GM18507 (cell line): Measurements from ENCODE around the gene ZFP1.
"Not testable (repeated sequence)": the region's sequence is repeated elsewhere in the genome, so short reads cannot be mapped to it uniquely, and the experiment has no call there.

Experiments
- DNase-seq: peaks from one replicate; pipeline ENCODE4 v3.0.0; 2011; ENCODE audit warnings: low read depth; ENCODE audit not compliant: insufficient read length; ENCODE audit errors: extremely low spot score
- FAIRE-seq: peaks from 2 replicates; lab custom pipeline; 2011; peaks lifted over from hg19 to GRCh38; lab: Jason Lieb, UNC

The ZFP1 gene

DNA sequence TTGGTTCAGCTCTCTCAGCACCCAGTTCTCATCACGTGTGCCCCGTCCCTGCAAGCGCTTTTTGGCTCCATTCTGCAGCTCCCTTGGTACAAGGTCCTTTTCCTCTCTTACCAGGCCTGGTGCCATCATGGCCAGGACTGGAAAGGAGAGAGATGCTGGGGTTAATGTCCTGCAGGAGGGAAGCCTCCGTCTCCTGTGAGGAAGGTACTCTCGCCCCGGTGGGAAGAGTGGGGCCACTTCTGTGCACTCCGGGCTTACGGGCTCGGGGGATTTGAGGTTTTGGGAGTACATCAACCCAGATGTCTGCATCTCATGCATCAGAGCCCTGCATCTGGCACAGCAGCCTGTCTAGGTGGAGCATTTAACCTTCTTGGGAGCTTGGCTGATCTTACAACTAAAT lies 48.5 kb downstream of the ZFP1 start:
- FAIRE-seq (no peak), DNase-seq (no peak)

DNA sequence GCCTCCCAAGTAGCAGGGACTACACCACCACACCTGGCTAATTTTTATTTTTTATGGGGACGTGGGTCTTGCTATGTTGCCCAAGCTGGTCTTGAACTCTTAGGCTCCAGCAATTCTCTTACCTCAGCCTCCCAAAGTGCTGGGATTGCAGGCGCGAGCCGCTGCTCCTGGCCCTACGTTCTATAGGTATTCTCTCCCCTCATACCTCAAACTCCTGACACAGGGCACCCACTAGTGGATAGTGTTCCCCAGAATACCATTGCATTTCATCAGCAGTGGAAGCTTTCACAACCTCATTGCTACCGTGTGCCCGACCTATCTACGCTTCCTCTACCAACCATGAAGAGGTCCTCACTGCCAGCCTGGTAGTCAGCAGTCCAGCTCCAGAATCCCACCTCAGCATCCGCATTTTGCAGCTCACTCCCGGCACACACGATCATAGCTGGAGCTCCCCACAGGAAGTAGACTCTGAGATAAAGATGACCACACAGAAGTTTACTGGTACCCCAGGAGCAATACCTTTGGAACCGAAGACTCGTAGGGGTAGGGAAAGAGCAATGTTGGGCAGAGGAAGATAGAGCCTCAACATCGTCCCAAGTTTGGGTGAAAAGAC lies 49.3 kb downstream of the ZFP1 start:
- DNase-seq (no peak), FAIRE-seq (no peak)

DNA sequence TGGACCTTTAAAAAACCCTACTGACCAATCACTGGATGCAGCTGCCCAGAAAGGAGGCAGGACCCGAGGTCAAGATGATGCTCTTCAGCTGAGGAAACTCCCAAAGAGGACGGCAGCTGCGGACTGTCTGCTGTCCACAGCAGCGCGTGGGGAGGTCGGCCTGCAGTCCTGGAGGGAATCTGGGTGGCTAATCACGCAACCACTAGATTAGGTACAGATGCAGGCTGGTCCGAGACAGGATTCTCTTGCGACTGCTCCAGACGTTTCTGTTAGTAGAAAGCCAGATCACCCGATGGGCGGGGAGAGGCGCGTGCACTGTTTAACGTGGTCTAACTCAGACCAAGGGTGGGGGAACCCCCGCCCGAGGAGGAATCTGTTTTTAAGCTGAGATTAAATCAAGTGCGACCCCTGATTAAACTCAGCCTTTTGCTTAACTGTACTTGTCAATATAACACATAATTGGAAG lies 49.8 kb downstream of the ZFP1 start:
- DNase-seq (no peak), FAIRE-seq (no peak)

- DNase-seq (no peak), FAIRE-seq (no peak)
These were observed 53.8 kb downstream of the ZFP1 start for GRCh38 chr16:75202069-75202590.

GRCh38 chr16:75203096-75203495 lies 54.8 kb downstream of the ZFP1 start:
- DNase-seq: no peak
- FAIRE-seq: no peak

- no peak for FAIRE-seq
These were observed 55.5 kb downstream of the ZFP1 start for GRCh38 chr16:75203667-75204409.

GRCh38 chr16:75204410-75204758 lies 56.1 kb downstream of the ZFP1 start:
- DNase-seq (no peak), FAIRE-seq (no peak)

More at GRCh38 chr16:75203667-75204409, 55.5 kb downstream of the ZFP1 start:
- DNase-seq: no peak

DNA sequence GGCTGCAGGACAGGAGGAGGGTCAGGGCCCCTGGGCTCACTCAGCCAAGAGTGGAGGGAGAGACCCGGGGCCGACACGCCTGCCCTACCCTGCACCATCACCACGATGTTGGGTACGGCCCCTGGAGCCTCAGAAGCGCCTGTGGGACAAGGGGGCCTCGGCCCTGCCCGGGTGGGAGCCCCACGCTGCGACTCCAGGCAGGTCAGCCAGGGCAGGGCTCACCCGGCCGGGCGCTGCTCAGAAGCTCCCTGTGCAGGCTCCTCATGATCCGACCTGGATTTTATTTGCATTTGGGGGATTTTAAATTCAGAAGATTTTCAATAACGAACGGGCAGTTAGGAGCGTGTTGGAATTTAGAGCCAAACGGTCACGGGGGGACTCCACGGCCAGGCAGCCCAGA lies 56.6 kb downstream of the ZFP1 start:
- not testable (repeated sequence) for DNase-seq, FAIRE-seq

GRCh38 chr16:75205438-75205837 lies 57.1 kb downstream of the ZFP1 start:
- FAIRE-seq, DNase-seq: not testable (repeated sequence)

GRCh38 chr16:75205961-75206748 lies 57.8 kb downstream of the ZFP1 start:
- not testable (repeated sequence) for FAIRE-seq

GRCh38 chr16:75206749-75207451 lies 58.6 kb downstream of the ZFP1 start, which contains the start of gene CTRB2:
CTRB2 (minus strand) TSS chr16:75207161; CDS start chr16:75207141, 20 bp downstream.
- no peak for FAIRE-seq
- no peak for DNase-seq

More at GRCh38 chr16:75205961-75206748, 57.8 kb downstream of the ZFP1 start:
- not testable (repeated sequence) for DNase-seq

GRCh38 chr16:75207831-75208230 lies 59.5 kb downstream of the ZFP1 start:
- DNase-seq: no peak
- FAIRE-seq: no peak

- FAIRE-seq (no peak), DNase-seq (no peak)
These were observed 60.0 kb downstream of the ZFP1 start for GRCh38 chr16:75208242-75208825.

DNA sequence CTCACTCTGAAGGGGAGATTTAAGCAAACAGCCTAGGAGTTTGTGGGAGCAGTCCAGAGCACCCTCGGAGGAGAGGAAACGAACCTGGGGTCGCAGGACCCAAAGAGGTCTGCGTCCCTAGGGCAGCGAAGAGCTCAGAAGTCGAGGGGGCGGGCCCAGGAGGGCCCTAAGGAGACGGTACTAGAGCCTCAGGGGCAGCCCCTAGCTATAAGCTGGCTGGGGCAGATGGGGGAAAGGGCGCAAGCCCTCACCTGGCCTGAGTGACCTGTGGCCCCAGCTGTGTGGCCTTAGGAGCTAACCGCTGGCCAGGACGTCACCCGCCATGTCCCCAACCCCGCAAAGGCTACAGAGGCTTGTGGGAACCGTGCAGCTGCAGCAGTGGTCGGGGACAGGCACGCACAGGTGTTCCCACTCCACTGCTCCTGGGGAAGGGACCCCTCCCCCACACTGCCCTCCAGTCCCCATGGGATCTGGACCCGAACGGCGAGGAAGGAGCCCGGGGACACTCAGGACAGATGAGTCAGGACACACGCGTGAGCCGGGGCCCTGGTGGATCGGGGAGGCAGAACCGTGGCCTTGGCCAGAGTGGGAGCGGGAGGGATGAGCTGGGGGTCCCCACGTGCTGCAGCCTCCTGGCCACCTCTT lies 60.7 kb downstream of the ZFP1 start:
- no peak for DNase-seq
- no peak for FAIRE-seq

GRCh38 chr16:75209514-75209913 lies 61.2 kb downstream of the ZFP1 start:
- FAIRE-seq, DNase-seq: not testable (repeated sequence)

DNA sequence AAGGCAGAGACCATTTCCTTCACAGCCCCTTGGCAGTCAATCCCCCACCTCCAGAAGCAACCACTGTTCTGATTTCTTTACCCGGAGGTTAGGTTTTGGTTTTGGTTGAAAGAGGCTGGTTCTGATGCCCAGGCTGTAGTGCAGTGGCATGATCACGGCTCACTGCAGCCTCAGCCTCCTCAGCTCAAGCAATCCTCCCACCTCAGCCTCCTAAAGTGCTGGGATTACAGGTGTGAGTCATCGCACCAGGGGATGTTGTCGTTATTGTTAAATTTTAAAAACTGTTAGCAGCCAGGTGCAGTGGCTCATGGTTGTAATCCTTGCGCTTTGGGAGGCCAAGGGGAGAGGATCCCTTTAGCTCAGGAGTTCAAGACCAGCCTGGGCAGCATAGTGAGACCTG lies 61.6 kb downstream of the ZFP1 start:
- DNase-seq: no peak
- no peak for FAIRE-seq

GRCh38 chr16:75211286-75211685 lies 63.0 kb downstream of the ZFP1 start:
- not testable (repeated sequence) for DNase-seq, FAIRE-seq

GRCh38 chr16:75216127-75216526 lies 67.8 kb downstream of the ZFP1 start:
- FAIRE-seq (no peak), DNase-seq (no peak)

- no peak for FAIRE-seq
These were observed 68.3 kb downstream of the ZFP1 start for GRCh38 chr16:75216576-75216975.

More at GRCh38 chr16:75216576-75216975, 68.3 kb downstream of the ZFP1 start:
- DNase-seq: no peak
